ENCODE data around the gene GRIN3B.

GRIN3B gene

GRCh38 chr19:1009041-1009980 is 9.1 kb downstream of the GRIN3B start:
- DNase-seq: peak; percentile 68

- no peak for DNase-seq
Observed at GRCh38 chr19:1009981-1010538, 9.8 kb downstream of the GRIN3B start.

- no peak for DNase-seq
Observed at GRCh38 chr19:1010586-1011510, 10.6 kb downstream of the GRIN3B start.

- no peak for DNase-seq
Observed at GRCh38 chr19:1011831-1012333, 11.7 kb downstream of the GRIN3B start.

DNA sequence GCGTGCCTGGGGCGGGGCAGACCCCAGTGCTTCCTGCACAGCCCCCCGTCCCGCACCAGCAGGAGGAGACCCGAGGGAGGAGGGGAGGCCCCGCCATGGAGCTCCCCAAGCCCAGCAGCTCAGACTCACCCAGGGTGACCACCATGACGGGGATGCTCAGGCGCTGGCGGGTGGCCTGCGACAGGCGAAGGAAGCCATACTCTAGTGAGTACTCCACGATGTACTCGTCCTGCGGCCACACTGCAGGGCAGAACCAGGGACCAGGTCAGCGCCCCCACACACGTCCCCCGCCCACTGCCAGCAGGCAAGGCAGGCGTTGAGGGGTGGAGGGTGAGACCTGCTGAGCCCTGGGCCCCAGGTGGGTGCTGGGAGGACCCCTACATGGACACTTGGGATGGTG is 12.1 kb downstream of the GRIN3B start:
- DNase-seq: no peak

DNA sequence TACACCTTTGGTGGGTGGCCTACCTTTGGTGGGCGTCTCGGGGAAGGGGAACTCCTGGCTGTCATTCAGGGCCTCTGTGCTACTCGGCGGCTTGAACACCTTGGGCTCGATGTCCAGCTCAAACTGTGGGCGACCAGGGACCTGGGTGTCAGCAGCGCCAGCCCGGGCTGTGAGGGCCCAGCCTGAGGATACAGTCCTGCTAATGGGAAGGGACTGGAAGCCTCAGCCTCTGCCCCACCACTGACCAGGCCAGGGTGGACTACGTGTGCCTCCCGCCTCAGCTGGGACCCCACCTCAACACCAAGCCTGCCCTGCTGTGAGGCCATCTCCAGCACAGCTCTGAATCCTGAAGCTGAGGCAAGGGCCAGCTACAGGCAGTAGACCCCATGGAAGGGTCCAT is 13.0 kb downstream of the GRIN3B start:
- DNase-seq: no peak

- no peak for DNase-seq
Observed at GRCh38 chr19:1014161-1015060, 14.2 kb downstream of the GRIN3B start.

DNA sequence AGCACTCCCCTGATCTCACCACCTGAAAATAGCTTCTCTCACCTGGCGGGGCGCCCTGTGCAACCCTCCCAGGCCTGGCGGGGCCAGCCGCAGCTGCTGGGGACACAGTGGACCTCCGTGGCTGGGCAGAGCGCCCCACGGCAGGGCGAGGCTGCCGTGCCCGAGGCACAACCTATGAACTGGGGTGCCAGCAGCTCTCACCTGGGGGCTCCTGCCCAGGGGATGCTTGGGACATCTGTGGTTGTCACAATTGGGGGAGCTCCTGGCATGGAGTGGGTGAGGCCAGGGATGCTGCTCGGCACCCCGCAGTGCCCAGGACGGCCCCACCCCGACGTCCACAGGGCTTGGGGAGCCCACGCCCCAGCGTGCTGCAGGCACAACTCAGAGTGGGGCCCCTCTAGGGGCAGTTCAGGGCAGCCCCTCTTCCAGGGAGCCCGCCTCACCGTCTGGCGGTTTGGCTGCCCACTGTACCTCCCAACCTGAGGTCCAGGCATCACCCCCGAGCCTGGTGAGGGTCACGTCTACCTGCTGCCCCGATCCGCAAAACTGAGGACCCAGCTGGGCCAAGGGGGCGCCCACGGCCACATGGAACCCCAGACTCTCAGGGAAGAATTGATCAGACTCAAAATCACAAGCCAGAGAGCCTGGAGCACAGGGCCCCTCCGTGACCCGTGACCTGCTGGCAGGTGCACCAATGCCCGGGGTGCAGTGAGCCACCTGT is 15.0 kb downstream of the GRIN3B start:
- no peak for DNase-seq

GRCh38 chr19:1015782-1016646 is 15.8 kb downstream of the GRIN3B start:
- DNase-seq: no peak

GRCh38 chr19:1016647-1017114 is 16.5 kb downstream of the GRIN3B start:
- DNase-seq: no peak

DNA sequence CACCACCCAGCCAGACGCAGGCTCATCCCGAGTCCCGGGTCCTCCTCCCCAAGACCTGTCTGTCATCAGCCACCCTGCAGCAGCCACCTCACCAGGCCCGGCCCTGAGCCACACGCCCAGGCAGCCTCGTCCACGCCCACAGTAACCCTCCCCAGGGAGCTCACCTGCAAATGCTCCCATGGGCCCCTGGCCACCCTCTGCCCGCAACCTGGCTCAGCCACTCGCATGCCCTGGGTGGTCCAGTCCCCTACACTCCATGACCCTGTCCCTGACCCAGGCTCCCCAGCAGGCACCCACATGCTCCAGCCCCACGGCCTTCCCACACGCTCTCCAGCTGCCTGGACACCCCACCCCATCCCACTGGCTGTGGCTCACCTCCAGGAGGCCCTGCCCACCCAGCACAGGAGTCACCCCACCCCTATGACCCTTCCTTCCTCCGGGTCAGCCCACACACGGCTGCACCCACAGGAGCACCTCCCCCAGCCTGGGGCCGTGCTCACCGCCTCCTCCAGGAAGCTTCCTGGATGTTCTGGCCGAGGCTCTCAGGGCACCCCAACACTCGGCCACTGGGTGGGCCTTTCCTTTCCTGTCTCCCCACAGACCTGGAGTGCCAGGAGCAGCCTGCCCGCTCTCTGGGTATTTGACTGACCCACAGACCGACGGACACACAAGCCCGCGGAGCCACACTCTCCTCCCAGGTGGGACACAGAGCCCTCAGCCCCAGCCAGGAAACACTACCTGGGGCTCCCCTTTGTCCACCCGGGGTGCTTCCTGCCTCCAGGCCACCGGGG is 17.1 kb downstream of the GRIN3B start:
- DNase-seq: no peak

DNA sequence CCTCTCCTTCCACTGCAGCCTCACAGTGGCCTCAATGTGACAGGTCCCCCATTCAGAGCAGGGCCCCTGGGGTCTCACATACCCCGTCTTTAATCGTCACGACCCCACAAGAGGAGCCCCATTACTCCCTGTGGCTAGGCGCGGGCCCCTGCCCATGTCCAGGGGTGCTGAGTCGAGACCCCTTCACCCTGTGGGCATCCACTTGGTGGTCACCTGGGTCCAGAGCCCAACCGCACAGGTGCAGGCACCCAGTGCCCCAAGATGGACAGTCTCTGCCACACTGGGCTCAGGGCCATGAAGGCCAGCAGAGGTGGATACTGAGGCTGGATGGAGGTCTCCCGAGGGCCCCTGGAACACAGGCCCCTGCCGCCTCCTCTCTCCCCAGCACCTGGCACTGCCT is 17.7 kb downstream of the GRIN3B start:
- DNase-seq: no peak

- no peak for DNase-seq
Observed at GRCh38 chr19:1018393-1018792, 18.2 kb downstream of the GRIN3B start.

DNA sequence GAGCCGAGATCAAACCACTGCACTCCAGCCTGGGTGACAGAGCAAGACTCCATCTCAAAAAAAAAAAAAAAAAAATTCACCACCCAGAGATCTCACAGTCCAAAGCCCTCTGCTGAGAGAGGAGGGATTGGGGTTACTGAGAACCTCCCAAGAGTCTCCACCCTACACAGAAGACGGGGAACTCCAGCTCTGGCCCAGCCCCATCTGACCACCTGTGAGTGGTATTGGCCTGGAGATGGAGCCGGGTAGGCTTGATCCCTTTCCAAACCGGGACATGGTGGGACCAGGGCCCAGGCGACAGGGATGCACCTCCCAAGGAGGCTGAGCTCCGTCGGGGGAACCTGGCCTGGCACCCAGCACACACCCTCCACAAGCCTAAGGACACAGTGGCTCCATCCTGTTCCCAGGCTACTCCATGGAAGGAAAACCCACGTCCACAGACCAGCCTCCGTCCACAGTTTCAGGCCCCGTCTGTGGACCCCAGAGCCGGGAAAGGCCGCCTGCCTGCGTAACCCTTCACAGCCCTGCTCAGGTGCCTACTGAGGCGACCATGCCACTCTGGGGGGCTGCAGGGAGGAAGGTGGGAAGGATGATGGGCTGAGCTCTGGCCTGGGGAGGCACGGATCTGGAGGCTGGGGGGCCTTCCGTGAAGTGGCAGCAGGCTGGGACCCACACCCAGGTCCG is 18.9 kb downstream of the GRIN3B start:
- no peak for DNase-seq

- no peak for DNase-seq
Observed at GRCh38 chr19:1019616-1019961, 19.4 kb downstream of the GRIN3B start.

GRCh38 chr19:1019980-1020867 is 20.0 kb downstream of the GRIN3B start:
- no peak for DNase-seq

- DNase-seq: peak; percentile 98
Observed at GRCh38 chr19:1020868-1021425, 20.7 kb downstream of the GRIN3B start, which contains the start of gene TMEM259. TMEM259 (minus strand) TSS chr19:1021123; CDS start chr19:1020996, 127 bp downstream.
